GM18526 (cell line): ENCODE measurements around the gene SULT2B1.

Experiments used
- POLR2A ChIP-seq: IDR thresholded peaks from 3 replicates; pipeline ENCODE4 v1.6.1; 2011; ENCODE audit not compliant: insufficient read length; ENCODE audit errors: extremely low read depth

SULT2B1 gene

DNA sequence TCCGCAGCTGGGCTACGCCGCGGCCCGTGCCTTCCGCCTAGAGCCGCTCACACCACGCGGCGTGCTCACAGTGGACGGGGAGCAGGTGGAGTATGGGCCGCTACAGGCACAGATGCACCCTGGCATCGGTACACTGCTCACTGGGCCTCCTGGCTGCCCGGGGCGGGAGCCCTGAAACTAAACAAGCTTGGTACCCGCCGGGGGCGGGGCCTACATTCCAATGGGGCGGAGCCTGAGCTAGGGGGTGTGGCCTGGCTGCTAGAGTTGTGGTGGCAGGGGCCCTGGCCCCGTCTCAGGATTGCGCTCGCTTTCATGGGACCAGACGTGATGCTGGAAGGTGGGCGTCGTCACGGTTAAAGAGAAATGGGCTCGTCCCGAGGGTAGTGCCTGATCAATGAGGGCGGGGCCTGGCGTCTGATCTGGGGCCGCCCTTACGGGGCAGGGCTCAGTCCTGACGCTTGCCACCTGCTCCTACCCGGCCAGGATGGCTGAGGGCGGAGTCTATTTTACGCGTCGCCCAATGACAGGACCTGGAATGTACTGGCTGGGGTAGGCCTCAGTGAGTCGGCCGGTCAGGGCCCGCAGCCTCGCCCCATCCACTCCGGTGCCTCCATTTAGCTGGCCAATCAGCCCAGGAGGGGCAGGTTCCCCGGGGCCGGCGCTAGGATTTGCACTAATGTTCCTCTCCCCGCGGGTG, 77.8 kb downstream of the SULT2B1 start:
- no peak for TF ChIP-seq POLR2A

GRCh38 chr19:48630296-48631063, 78.5 kb downstream of the SULT2B1 start:
- TF ChIP-seq POLR2A = no peak

GRCh38 chr19:48631225-48631624, 79.3 kb downstream of the SULT2B1 start:
- TF ChIP-seq POLR2A = no peak

GRCh38 chr19:48632692-48633147, 80.7 kb downstream of the SULT2B1 start:
- TF ChIP-seq POLR2A = no peak

- no peak for TF ChIP-seq POLR2A
Measured at GRCh38 chr19:48633148-48634035, 81.4 kb downstream of the SULT2B1 start.

DNA sequence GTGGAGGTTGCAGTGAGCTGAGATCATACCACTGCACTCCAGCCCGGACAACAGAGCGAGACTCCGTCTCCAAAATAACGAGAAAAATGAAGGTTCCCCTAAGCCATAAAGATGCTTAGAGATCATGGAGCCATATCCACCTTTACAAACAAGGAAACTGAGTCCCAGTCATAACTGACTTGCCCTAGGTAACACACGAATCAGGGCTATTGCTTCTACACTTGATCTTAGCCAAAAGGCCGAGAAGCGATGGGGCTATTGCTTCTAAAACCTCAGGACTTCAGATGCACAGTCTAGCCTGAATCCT, 82.0 kb downstream of the SULT2B1 start:
- no peak for TF ChIP-seq POLR2A

DNA sequence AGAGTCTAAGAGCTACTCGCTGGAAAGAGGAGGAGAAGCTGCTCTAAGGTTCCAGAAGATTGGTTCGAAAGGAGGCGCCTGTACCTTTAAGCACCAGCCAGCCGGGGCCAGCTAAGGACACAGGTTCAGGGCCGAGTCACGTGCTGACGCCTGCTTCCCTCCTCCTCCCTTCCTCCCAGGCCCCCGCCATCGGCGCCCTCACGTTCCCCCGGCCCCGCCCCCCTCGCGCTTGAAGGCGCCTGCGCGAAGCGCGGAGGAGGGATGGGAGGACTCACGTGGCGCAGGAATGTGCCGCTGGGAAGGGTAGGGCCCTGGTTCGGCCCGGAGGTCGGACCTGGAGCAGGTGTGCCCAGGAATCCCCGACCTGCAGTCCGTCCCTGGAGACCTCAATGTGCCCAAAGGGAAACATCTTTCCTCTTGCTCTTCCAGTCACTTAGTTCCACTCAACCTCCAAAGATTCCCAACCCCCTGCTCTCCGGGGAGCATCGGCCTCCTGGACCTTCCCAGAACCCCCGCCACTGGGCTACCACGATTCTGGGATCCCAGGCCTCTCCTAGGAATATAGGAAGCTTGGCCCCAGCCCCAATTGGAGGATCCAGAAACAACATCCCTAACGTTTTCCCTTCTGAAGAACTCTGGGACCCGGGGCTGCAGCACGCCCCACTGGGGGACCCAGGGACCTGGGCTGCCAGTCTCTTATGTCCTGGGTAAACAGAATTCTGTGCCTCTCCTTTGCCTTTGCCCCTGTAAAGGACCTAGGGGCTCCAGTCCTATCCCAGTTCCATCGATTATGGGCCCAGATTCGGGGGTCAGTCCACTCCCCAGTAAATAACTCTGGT, 82.7 kb downstream of the SULT2B1 start:
- peak; percentile 57 for TF ChIP-seq POLR2A

DNA sequence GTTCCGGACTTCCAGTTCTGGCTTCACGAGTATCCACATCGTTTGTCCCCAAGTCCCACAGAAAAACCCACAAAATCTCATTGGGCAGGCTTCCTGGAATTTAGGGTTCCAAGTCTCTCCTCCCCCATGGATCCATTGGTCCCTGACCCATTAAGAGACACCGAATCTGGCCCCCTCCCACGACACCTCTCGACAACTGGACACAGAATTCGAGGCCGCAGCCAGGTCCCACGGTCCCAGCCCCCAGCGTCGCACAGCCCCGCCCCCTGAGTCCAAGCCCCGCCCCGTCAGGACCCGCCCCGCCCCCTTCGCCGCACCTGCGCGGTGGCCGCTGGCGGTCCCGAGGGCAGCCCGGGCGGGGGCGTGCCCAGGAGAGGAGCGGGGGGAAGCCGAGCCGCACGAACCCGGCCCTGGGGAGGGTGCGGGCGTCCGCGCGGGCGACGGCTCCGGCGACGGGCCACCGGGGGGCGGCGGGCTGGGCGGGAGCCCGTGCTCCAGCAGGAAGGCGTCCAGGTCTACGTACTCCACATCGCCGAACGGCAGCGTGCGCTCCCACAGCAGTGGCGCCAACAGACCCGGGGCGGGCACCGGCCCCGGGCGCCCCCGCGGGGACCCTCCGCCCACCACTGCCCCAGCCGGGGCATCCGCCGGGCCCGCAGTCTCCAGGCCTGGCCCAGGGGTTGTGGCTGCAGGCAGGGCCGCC, 83.4 kb downstream of the SULT2B1 start:
- TF ChIP-seq POLR2A = peak; percentile 35

DNA sequence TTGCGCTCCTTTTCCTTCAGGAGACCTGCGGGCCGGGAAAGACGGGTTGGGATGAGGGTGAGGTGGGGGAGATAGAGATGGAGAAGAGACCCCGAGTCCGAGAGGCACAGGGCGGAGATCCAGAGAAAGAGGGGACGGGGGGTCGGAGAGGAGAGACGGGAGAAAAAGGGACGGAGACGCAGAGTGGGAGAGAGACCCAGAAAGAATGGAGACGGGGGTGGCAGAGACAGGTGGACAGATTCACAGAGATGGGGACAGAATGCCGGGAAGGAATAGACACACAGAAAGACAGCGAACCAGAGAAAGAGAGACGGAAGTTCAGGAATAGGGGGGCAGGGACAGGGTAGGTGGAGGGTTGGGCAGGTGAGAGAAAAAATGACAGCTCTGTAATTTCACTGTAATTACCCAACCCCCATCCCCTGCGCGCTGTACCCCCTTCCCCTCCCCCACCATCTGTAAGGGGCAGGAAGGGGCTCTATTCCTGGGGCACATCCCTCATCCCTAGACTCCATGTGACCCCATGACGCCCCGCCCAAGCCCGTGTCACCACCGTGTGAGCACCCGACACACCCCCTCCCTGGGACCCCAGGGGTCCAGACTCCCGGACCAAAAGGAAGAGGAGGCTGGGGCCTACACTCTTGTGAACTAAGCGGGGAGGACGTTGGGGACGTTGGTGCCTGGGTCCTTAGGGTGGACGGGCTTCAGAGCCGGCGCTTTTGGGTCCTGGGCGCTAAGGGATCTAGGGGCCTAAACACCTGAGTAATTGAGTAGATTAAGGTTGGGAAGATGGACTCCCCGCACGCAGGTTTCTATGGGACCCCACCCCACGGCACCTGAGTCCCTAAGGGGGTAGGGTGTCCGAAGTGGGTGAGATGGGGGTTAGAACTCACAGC, 84.2 kb downstream of the SULT2B1 start:
- TF ChIP-seq POLR2A = no peak

DNA sequence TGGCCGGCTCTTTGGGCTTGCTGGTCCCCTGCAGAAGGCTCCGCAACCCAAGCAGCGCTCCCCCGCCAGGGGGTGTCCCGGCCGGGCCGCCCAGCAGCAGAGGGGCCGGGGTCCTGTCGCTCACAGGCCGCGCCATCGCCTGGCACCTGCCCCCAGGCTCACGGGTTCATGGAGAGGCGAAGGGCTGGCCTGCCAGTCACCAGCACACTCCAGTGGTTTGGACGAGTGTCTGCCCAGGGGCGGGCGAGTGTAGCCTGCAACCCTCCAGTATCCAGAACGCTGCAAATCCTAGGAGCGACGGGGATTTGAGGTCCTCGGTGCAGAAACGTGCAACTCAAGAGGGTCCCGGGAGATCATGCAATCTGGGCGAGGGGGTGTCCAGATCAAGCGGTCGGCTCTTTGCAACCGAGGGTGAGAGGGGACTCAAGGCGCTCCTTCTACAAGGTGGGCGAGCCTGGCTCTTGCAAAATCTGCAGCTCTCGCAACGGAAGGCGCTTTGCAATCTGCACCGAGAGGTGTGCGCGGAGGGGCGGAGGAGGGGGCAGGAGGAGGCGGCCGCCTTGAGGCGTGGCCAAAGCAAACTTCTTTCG, 85.0 kb downstream of the SULT2B1 start, which contains the start of gene DBP:
Gene DBP (minus strand): TSS at position 521 of the 590 bp plus-strand sequence. CDS start 385 bp downstream, at position 136.
- no peak for TF ChIP-seq POLR2A

DNA sequence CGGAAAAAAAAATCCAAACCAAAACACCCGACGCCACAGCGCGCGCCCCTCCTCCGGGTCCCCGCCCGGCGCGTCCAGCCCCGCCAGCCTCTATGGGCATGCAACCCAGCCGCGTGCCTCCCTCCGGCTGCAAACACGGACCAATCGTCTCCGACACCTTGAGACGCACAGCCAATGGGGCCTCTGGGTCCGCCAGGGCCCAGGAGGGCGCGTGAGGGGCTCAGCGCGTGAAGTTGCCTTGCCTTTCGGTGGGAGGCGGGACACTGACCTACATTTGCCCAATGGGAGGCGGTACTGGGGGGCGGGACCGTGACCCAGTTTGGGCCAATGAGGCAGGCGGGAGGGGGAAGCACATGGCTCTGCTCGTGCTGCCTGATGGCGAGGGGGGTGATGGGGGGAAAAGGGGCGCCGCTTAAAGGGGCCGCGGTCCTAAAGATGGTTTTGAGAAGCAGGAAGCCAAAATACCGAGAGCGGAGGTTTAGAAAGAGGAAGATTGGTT, 85.5 kb downstream of the SULT2B1 start:
- peak; percentile 34 for TF ChIP-seq POLR2A

DNA sequence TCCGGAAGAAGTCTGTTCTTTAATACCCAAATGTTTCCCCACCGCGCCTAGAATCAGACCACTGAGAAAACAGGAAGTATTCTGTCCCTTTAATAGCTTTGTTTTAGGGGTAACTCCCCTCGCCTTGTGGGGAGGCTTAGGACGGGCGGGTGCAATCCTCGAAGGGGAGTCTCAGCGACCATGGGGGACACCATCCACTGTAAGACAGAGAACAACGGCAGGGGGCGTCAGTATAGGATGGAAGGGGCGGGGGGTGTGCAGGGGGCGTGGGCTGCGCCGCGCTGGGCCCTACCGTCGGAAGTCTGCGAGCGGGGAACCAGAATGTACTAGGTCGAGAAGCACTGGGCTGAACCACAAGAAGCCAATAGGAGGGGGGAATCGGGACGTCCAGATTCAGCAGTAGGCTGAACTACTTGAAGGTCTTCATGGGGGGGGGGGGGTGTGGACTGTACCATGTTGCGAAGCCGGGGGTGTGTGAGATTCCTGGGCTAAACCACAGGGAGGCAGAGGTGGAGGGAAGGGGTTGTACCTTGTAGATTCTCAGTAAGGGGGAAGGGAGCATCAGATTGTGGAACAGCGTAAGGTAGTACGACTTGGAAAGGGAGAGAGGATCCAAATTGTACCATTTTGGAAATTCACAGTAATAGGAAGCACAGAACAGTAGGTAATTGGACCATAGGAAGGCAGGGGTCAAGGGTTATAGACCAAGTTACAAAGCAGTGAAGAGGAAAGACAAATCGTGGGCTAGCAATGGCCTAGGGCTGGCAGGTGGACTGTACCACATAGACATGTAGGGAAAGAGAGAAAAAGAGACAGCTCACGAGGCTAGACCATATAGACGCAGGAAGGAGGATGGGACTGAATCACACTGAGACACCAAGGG, 86.2 kb downstream of the SULT2B1 start:
- no peak for TF ChIP-seq POLR2A

GRCh38 chr19:48638831-48639381, 86.9 kb downstream of the SULT2B1 start:
- no peak for TF ChIP-seq POLR2A
